Activated CD8-positive, alpha-beta T cell treated with anti-CD3 and anti-CD28 coated beads for 36 hours (primary cell): ENCODE data around the gene ABCA1. TPM values are rescaled to one million over a fixed set of nuclear protein-coding genes. Genes with fewer than 3 reads are reported as not detected.
A peak's percentile ranks its signal among the peaks of the same experiment; 100 is the strongest.

ENCODE experiments used
- ATAC-seq: fragments of 200-7000 bp; cut with Tn5 transposase; one replicate; pipeline ENCODE4 v1.10.0; 2021; ENCODE audit warnings: mild to moderate bottlenecking, moderate library complexity
- CTCF ChIA-PET: fragments of 350-600 bp; sonication (Branson Sonifier 250); formaldehyde crosslinking; loops from one replicate; lab custom pipeline; 2021; ENCODE audit warnings: antibody characterized with exemption; lab: Charles Lee
- POLR2A ChIA-PET: fragments of 350-600 bp; sonication (Branson Sonifier 250); formaldehyde crosslinking; loops from one replicate; lab custom pipeline; 2021; ENCODE audit warnings: antibody characterized with exemption; lab: Charles Lee
- DNase-seq: peaks from one replicate; pipeline ENCODE4 v3.0.0-alpha.2; 2020
- H3K27ac Mint-ChIP-seq: one replicate; pipeline ENCODE4 v1.8.0; 2021; ENCODE audit warnings: mild to moderate bottlenecking, mixed read lengths
- H3K27me3 Mint-ChIP-seq: one replicate; pipeline ENCODE4 v1.8.0; 2021; ENCODE audit warnings: mixed read lengths
- H3K36me3 Mint-ChIP-seq: one replicate; pipeline ENCODE4 v1.8.0; 2021; ENCODE audit warnings: low read depth, mixed read lengths
- H3K4me1 Mint-ChIP-seq: one replicate; pipeline ENCODE4 v1.8.0; 2021; ENCODE audit warnings: low read depth, mixed read lengths
- H3K4me3 Mint-ChIP-seq: one replicate; pipeline ENCODE4 v1.8.0; 2021; ENCODE audit warnings: mild to moderate bottlenecking, moderate library complexity, mixed read lengths
- H3K9me3 Mint-ChIP-seq: one replicate; pipeline ENCODE4 v1.8.0; 2021; ENCODE audit warnings: mixed read lengths
- intact Hi-C: fragments of 100-400 bp; cut with micrococcal nuclease; formaldehyde crosslinking; loops from one replicate; pipeline ENCODE4 v1.10.0; 2022
- total RNA-seq, 2 experiments: library from RNA; stranded (reverse); gene quantifications; one replicate each; pipeline ENCODE4 v1.2.3, GENCODE V29; 2021
- TF ChIP-seq, protein P1 (sequence below): fragments of 200-600 bp; IDR thresholded peaks from one replicate; pipeline ENCODE4 v1.8.0; 2022; ENCODE audit warnings: antibody characterized with exemption, mild to moderate bottlenecking

The ABCA1 gene
- total RNA-seq, 2 experiments from 2014 or later: 0.20 to 0.38 TPM

DNA sequence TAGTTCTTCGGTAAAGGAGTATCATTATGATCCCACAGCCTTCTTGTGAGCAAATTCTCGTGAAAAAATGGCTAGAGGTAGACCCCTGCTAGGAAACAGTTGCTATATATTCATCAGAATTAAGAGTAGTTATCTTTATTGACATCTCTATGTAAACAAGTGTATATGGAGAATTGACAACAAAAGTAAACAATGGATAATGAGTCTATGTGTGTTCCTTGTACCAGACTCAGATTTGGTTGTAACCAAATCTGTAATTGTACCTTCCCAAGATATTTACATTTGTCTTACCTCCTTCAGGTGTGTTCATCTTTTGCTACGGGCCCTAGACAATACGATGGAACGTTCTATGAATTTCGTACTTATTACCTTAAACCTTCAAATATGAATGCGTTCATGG, 161.9 kb downstream of the ABCA1 start:
- Mint-ChIP-seq H3K4me3 (no peak overlapping the region), H3K4me1 (peaks cover 5% of the 10 kb centered on the region), H3K27ac (no peak overlapping the region), H3K9me3 (no peaks in the 10 kb centered on the region), H3K27me3 (no peaks in the 10 kb centered on the region), H3K36me3 (no peaks in the 10 kb centered on the region)
- no peak for ATAC-seq
- no peak for DNase-seq
- intact Hi-C loops: no loop called here
- ChIA-PET CTCF (no interaction called here), POLR2A (no interaction called here)
- TF ChIP-seq, protein P1, sequence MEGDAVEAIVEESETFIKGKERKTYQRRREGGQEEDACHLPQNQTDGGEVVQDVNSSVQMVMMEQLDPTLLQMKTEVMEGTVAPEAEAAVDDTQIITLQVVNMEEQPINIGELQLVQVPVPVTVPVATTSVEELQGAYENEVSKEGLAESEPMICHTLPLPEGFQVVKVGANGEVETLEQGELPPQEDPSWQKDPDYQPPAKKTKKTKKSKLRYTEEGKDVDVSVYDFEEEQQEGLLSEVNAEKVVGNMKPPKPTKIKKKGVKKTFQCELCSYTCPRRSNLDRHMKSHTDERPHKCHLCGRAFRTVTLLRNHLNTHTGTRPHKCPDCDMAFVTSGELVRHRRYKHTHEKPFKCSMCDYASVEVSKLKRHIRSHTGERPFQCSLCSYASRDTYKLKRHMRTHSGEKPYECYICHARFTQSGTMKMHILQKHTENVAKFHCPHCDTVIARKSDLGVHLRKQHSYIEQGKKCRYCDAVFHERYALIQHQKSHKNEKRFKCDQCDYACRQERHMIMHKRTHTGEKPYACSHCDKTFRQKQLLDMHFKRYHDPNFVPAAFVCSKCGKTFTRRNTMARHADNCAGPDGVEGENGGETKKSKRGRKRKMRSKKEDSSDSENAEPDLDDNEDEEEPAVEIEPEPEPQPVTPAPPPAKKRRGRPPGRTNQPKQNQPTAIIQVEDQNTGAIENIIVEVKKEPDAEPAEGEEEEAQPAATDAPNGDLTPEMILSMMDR: no peak

DNA sequence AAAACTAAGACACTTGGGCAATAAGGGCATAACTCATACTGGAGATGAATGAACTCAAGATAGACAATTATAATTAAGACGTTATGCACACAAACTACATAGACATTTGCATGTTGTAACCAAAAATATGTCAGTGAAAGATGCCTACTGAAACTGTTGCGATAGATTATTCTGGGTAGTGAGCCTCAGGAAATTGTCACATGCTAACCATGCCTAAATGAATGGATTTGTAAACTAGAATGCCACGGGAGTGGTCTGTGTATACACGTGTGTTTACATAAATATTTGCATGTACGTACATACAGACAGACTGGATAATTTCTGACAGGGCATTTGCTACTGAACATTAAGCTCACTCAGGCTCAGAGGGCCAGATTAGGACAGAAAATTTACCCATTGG, 162.8 kb downstream of the ABCA1 start:
- TF ChIP-seq, protein P1: no peak
- intact Hi-C loops: no loop called here
- DNase-seq: no peak
- ATAC-seq: no peak
- Mint-ChIP-seq H3K36me3 (no peaks in the 10 kb centered on the region), H3K4me1 (peaks cover 5% of the 10 kb centered on the region), H3K27ac (no peak overlapping the region), H3K27me3 (no peaks in the 10 kb centered on the region), H3K9me3 (no peaks in the 10 kb centered on the region), H3K4me3 (peak overlapping the region; percentile 89)
- ChIA-PET POLR2A (no interaction called here), CTCF (no interaction called here)

- Mint-ChIP-seq H3K27me3 (no peaks in the 10 kb centered on the region), H3K36me3 (peaks cover 9% of the 10 kb centered on the region), H3K27ac (no peak overlapping the region), H3K4me3 (no peak overlapping the region), H3K9me3 (no peaks in the 10 kb centered on the region), H3K4me1 (no peaks in the 10 kb centered on the region)
- DNase-seq: no peak
- ChIA-PET POLR2A (no interaction called here), CTCF (no interaction called here)
- intact Hi-C loops: loop anchor here (10.0 kb wide), 1 partner anchor 644 kb away; no protein-coding TSS in a partner anchor
- TF ChIP-seq, protein P1: no peak
- ATAC-seq: no peak
Observed at GRCh38 chr9:104758974-104759373, 169.0 kb downstream of the ABCA1 start.

- POLR2A ChIA-PET: interaction anchor here (1.7 kb wide), 1 partner anchor 103 kb away, joined by 4 read pairs; no protein-coding TSS in a partner anchor
- no peaks in the 10 kb centered on the region for H3K9me3 Mint-ChIP-seq
- ATAC-seq (no peak), DNase-seq (no peak)
- H3K27me3 Mint-ChIP-seq: no peaks in the 10 kb centered on the region
- CTCF ChIA-PET: no interaction called here
- no peak overlapping the region for H3K4me3 Mint-ChIP-seq
- TF ChIP-seq, protein P1: no peak
- H3K4me1 Mint-ChIP-seq: peaks cover 9% of the 10 kb centered on the region
- intact Hi-C loops: loop anchor here (10.0 kb wide), 1 partner anchor 635 kb away; no protein-coding TSS in a partner anchor
- H3K27ac Mint-ChIP-seq: no peak overlapping the region
- H3K36me3 Mint-ChIP-seq: peaks cover 14% of the 10 kb centered on the region
Observed at GRCh38 chr9:104750185-104750767, 177.7 kb downstream of the ABCA1 start.

- peaks cover 9% of the 10 kb centered on the region for H3K4me1 Mint-ChIP-seq
- H3K4me3 Mint-ChIP-seq: peak overlapping the region; percentile 88
- ChIA-PET POLR2A (interaction anchor here (1.0 kb wide), 1 partner anchor 655 kb away, joined by 4 read pairs; the partner anchor contains the start of gene SMC2), CTCF (interaction anchor here (1.1 kb wide), 2 partner anchors 15 to 26 kb away, joined by 3 read pairs; partner anchors contain the start of gene NIPSNAP3B)
- intact Hi-C loops: no loop called here
- no peaks in the 10 kb centered on the region for H3K9me3 Mint-ChIP-seq
- H3K27ac Mint-ChIP-seq: peak overlapping the region; percentile 99
- ATAC-seq: no peak
- H3K27me3 Mint-ChIP-seq: no peaks in the 10 kb centered on the region
- TF ChIP-seq, protein P1: no peak
- no peak for DNase-seq
- H3K36me3 Mint-ChIP-seq: peaks cover 9% of the 10 kb centered on the region
Observed at GRCh38 chr9:104748359-104749031, 179.5 kb downstream of the ABCA1 start.
